ENCODE results near the gene MED7.

GRCh38 chr5:157159209-157159751 is 16.6 kb upstream of the MED7 start:
- TF ChIP-seq POLR2A (IDR thresholded peaks at IDR 0.05) (no peak), CTCF (IDR thresholded peaks at IDR 0.05) (no peak)

Measured in heart left ventricle (tissue), 13 donors.